DMS53 treated with DMSO at 0.1 percent for 48 hours (cell line): ENCODE data around the gene LDLRAD4.

Experiments used
- DNase-seq: peaks from one replicate; lab custom pipeline; 2025; ENCODE audit not compliant: unreplicated experiment; lab: John Stamatoyannopoulos, UW

The LDLRAD4 gene

DNA sequence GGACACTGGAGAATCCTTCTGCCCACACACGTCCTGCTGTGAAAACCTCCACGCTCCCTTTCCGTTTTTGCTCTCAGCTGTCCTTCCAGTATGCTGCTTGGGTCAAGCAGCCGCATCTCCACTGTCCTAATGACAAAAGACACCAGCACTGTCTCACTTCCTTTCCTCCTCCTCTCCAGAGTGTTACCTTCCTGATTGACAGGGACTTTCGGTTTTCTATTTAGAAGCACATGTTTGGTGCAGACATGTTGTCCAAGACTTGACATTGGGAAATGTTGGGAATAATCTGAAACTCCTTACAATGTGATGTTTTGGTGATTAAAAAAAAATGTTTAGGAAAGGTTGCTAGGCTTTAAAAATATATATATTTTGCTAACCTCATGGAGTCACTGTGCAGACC lies 281.2 kb downstream of the LDLRAD4 start:
- no peak for DNase-seq

DNA sequence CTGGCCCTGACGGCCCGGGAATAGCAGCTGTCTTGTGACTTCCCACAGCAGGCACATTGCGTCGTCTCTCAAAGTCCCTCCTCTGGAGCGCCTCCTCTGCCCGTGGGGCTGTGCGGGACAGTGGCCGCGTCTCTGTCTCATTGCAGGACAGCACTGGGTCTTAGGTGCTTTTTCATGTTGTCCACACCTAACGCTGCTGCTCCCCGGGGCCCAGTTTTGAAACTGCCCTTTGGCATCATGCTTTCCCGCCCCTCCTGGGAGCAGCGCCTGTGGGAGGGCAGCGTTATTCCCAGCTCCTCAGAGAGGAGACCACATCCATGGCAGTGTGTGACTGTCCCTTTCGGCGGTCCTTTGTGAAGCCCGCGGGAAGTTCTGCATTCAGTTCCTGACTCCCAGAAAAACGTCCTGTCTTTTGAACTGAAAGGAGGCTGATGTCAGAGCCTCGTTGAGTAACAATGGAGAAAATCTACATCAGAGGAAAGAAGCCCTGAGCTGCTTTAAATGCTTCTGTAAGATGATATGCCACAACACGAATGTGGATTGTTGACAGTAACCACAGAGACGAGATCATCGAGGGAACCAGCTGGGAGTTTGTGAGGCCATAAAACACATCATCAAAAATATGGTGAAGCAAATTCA lies 281.8 kb downstream of the LDLRAD4 start:
- peak; percentile 5 for DNase-seq

DNA sequence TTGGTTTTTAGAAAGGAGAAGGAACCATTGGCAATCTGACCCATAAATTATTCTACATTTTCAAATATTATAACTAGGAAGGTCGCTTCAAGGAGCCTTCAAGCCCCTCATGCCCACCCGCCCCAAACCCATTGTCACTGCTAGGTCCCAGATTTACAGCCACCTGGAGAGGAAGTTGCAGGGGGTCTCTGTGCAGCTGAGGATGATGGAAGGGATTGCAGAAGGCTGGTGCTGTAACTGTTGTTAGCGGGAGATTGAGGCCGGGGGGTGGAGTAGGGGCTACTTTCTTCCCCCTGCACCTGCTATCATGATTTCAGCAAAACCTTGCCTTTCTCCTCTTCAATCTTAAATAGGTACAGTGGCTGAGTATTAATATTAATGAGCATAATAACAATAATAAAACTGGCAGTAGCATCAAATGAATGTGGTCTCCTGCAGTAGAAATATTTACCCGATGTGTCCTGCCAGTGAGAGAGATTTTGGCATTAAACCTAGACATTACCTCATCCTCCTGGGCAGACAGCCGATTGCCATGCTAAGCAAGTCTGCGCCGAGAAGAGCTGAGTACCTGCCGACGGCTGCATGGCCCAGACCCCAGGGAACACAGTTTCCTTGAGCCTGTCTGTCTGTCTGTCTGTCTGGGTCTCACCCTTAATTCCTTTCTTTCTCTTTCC lies 282.4 kb downstream of the LDLRAD4 start:
- DNase-seq, result no peak

DNA sequence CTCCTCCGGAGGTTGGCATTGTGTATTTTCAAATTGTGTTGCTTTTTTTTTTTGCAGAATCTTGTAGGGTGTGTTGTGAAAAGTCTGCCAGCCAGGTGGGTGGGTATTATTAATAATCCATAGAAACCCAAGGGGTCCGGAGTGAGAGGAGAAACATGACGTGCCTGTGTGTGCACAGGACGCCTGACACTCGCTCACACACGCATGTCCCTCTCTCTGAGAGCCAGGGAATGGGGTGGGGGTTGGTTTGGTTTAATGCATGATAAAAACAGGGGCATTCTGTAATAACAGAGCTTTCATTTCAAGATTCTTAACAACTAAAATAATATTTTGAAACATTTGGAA lies 283.0 kb downstream of the LDLRAD4 start:
- no peak for DNase-seq

DNA sequence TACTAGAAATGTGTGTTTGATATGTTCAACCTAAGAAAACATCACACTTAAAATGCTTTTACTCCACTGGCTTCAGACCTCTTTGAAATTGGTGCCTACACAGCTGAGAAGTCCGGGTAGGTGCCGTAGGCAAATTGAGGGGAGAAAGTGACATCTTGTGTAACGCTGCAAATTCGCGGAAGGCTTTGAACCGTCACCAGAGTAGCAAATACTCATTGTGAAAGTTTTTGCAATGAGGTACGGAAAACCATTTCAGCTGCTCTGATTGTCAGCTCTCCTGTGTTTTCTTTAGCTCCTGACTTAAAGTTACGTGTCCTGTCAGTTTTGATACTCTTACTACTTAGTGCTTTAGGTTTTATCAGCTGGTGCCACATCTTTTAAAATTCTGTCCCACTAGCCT lies 283.3 kb downstream of the LDLRAD4 start:
- DNase-seq, result no peak

DNA sequence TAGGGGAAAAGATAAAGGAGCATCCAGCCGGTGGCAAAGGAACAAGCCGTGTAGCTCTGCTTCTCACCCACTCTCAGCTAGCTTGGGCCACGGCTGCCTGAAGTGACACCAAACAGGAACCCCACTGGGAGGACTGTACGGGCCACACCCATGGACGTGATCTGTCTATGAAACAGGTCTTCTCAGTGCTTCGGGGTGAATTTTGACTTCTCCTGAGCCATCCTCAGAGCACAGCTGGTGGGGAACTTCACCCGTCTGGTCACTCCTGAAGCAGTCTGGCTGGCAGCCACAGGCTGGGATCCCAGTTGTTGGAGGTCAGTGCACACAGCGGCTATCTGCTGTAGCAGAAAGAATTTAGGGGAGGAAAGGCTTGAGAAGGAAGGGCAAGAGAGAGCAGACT lies 284.0 kb downstream of the LDLRAD4 start:
- no peak for DNase-seq

DNA sequence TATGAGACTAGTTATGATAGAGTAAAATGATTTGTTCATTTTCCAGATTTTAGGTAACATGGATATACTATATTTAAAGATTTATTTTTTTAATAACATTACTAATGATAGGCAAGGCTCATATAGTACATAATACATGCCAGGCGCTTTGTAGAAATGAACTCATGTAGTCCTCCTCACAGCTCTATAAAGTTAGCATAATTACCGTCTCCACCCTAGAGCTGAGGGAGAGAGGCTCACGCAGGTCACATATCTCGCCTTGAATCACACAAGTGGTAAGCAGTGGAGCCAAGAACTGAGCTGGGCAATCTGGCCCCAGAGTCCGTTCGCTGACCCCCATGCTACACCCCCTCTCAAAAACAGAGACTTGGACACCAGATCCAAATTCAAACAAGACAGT lies 285.3 kb downstream of the LDLRAD4 start:
- DNase-seq, result no peak

DNA sequence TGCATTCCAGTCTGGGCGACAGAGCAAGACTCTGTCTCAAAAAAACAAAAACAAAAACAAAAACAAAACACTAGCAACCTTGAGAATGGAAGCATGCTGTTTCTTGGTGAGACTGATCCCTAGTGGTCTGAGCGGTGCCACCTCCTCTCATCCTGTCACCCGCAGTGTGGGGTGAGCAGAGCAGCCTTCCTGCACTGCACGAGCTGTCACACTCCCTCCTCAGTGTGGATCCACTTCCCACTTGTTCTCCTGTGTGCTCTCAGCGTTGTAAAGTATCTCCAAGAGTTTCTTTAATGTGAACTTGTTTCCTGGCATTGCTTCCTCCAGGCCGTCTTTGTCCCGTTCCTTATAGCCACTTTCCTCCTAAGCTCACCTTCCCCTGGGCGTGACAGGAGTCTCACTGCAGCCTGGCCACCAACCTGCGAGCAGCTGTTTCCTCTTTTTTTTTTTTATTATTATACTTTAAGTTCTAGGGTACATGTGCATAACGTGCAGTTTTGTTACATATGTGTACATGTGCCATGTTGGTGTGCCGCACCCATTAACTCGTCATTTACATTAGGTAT lies 287.3 kb downstream of the LDLRAD4 start:
- no peak for DNase-seq

DNA sequence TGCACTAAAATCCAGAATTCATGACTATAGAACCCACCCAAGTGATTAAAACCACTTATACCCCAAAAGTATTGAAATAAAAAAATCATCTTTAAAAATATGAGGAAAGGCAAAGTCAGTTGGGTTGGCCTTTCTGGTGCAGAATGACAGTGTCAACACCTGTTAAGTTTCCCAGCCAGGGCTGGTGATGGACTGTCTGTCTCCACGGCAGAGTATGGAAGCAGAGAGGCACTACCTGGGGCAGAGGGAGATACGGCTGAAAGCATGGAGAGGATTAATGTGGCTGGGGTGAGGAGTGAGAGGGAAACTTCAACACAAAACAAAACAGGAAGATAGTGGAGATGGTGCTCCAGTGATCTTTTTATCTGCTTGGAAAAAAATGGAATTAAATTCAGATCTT lies 292.0 kb downstream of the LDLRAD4 start:
- no peak for DNase-seq

DNA sequence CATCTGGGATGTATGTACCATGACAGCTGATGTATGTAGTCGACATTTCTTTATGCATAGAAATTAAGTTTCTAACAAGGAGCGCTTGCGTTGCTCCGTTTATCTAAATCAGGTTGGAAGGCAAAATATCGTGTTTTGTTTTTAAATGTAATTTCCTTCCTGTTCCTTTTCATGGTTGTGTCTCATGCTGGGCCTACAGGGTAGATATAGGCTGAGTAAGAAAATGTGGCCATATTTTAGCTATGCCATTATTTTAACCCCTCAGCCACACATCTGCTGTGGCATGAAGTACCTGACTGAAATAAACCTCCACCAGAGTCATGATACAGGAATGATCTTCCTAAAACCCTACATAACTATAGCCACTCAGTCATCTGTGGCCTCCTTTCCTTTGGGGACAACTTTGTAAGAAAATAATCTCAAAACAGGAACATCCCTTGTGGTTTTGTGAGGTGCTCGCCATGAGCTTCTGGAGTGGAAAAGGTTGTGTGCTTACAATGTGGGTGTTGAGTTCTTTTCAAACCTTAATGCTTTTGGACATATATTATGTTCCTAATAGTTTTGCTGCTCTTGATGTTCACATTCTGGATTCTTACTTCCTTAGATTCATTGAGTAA lies 293.5 kb downstream of the LDLRAD4 start:
- DNase-seq, result no peak

DNA sequence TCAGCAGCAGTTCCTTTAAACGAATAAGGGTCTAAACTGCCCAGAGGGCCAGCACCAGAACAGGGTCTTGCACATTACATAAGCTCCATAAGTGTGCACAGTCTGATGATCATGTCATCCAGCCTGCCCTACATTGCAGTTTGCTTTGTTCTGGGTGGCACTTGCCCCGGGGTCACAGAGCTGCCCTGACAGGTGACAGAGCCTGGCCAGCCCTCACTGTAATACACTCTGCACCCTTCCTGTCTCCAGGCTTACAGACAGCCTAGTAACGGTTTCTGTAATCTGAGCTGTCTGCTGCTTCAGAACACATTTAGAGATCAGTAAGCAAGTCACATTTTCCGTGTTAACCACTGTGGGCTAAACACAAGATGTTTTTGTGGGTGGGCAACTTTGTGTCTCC lies 294.5 kb downstream of the LDLRAD4 start:
- DNase-seq, result no peak

DNA sequence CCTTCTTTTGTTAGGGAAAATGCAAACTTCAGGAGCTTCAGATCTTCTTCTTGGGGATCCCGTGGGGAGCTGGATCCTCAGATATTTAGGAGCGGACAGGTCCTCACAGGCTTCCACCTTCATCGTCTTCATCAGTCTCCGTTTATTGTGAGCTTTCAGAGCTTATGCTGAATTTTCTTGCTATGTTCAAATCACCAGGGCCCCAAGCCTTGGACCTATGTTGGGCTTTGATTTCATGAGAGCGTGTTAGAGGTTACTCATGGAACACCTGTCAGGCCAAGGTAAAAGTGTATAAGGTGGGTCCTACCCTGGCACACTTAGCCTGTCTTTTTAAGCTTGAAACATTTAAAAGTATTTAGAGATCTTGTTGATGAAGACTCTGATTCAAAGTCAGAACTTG lies 294.9 kb downstream of the LDLRAD4 start:
- no peak for DNase-seq

DNA sequence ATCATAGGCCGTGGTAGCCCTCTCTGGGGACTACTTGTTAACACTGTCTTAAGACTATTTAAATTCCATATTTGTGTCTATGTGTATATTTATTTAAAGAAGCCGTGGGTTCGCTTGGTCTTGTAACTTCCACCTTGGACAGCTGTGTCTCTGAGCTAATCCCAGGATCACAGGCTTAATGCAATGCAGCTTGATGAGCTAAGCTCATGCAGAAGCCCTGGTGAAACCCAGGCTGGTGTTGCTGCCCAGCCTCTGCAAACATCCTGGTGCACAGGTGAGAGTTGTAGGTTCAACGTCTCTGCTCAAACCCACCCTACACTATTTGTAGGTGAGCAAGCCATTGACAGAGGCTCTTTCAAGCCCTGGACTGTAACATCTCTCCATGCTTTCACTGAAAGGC lies 296.0 kb downstream of the LDLRAD4 start:
- no peak for DNase-seq

DNA sequence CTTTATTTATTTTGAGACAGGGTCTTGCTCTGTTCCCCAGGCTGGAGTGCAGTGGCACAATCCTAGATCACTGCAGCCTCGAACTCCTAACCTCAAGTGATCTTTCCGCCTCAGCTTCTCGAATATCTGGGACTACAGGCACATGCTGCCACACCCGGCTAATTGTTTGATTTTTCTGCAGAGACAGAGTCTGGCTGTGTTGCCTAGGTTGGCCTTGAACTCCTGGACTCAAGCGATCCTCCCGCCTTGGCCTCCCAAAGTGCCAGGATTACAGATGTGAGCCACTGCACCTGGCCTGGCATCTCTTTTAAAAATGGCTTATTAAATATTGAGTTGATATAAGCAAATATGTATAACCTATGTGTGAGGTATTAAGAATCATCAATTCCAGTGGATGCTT lies 298.3 kb downstream of the LDLRAD4 start:
- no peak for DNase-seq

DNA sequence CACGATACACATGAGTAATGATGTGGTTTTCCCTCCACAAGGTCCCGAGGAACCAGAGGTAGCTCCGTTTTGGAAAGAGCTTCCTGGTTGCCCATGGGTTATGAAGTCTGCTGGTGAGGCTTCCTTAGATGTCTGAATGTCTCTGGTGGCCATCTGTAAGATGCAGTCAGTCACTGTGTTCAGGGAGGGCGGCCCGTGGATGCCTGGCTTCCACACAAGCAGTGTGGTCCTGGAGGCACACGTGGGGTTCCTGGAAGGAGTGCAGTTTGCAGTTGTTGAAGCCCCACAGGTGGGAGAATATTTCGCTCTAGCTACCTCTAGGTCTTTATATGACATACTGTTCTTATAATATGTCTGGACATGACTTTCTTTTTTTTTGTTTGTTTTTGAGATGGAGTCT lies 298.8 kb downstream of the LDLRAD4 start:
- DNase-seq, result no peak

DNA sequence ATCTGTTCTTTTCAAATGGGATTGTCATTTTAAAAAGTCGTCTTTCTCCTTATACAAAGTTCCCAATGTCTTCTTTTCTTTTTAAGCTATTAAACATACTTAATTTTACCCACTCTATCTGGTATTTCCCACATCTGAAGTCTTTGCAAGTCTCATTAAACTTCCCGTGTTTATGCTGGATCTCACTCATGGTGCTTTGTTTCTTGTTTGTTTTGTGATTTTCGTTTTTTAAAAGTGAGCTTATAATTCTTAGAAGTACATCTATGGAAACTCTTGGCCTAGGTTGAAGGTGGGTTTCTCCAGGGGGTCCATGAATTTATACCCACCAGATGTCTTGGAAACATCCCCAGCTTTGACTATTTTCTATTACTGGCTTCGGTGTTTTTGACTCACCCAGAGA lies 299.8 kb downstream of the LDLRAD4 start:
- no peak for DNase-seq

DNA sequence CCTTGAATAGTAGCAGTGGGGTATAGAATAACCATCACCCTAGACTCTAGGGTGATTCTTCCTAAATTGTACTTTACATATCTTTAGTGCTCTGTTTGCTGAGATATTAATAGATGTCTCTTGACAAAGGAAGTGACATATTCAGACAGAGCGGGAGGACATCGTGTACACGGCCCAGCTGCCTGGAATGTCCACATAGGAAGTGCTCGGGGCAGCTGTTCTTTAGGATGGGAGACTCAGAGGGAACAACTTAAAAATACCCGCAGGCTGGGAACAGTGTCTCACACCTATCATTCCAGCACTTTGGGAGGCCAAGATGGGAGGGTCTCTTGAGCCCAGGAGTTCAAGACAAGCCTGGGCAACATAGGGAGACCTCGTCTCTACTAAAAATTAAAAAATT lies 301.7 kb downstream of the LDLRAD4 start:
- no peak for DNase-seq

DNA sequence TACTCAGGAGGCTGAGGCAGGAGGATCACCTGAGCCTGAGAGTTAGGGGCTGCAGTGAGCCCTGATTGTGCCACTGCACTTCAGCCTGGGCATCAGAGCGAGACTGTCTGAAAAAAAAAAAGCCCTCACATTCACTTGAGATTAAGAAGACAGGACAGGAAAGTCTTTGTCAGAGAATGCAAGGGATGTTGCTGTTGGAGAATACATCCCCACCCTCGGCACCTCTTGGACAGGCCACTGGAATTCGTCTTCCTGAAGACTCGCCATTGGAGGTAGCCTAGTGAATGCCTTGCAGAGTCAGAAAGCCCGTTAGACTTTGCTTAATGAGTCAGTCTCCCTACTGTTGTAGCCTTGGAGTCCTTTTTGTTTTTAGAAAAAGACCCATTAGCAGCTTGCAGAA lies 302.2 kb downstream of the LDLRAD4 start:
- DNase-seq, result no peak

DNA sequence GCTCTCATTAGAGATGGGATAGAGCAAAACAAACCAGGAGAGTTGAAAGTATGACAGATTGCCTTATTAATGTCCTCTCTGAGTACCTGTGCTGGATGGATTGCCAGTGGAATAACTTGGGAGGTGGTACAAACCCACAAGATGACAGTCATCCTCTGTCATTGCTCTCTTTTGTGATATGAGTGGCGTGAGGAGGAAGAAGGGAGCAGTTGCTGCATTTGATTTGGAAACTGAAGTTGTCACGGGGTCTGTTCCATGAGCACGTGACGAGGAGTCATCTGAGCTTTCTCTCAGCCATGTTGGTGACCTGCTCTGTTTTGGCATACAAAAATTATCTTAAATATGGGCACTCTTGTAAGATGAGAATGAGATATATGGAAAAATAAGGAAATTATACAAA lies 302.9 kb downstream of the LDLRAD4 start:
- DNase-seq, result no peak

DNA sequence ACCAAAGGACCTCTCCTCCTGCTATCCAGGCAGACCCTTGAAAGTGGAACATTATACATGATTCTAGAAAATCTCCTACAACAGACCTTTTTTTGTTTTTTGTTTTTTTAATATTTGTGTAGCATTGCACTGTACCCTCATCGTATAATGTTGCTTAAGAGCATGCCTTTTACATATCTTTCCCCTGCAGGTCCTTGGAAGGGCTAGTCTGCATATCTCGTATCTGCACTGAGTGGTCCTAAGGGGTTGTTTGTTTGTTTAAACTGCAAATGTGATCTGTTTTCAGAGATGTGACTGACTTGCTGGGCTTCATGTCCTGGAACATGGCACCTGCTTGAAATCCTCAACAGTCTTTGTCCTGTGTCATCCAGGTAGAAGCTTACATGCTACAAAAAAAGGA lies 303.7 kb downstream of the LDLRAD4 start:
- DNase-seq, result no peak

DNA sequence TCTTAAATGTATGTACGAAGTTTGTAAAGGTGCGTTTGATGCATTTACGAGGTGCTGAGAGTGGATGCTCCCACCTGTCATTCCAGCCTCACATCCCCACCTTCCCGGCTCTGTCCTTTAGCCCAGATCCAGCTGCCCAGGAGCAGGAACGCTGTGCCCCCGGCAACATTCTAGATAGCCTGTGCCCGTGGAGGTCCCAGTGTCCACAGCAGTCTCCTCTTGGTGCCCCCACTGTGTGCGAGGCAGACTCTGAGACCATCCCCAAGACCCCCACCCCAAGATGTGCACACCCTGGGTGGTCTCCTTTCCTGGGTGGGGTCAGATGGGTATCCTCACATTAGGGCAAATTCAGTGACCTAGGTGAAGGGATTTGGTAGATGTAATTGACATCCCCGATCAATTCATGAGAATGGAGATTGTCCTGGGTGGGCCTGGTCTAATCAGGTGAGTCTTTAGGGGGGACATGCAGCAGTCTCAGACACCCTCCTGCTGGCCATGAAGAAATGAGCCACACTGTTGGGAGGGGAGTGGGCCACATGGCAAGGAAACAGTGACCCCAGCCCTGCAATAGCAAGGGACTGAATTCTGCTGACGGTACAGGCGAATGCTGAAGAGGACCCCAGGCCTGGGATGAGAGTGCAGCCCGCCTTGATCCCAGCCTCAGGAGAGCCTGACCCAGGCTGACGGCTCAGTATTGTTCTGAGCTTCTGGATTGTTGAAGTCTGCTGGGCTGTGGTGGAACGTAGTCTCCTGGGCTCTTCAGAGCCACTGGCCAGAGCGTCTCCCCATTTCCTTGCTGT lies 304.5 kb downstream of the LDLRAD4 start:
- no peak for DNase-seq

DNA sequence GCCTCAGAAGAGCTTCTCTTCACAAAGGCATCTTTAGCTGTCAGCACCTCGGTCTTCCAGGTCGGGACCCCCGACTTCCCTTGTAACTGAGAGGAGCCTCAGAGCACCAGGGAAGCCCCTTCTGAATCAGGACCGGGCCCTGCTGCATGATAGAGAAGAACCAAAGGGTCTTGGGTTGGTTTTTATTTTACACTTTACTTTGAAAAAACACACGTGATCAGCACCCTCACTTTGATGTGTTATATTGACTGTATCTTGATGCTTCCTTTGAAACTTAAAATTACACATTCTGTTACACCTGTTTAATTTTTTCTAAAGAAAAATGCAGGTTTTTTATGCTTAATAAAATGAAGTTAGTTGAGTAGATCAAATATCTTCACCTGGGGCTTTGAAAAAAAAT lies 305.5 kb downstream of the LDLRAD4 start:
- no peak for DNase-seq
